Activated CD4-positive, alpha-beta T cell treated with anti-CD3 and anti-CD28 coated beads, Interleukin-2, amount 50 U/mL, for 48 hours (primary cell): ENCODE measurements around the gene ELAVL1.
"Not testable (repeated sequence)": the region's sequence is repeated elsewhere in the genome, so short reads cannot be mapped to it uniquely, and the experiment has no call there.

Source experiments
- DNase-seq, 2 experiments: peaks; one replicate each; pipeline ENCODE4 v3.0.0-alpha.2; 2020

The ELAVL1 gene

GRCh38 chr19:8005534-8006256, at the start of gene ELAVL1:
Gene ELAVL1 (minus strand): TSS chr19:8005641. CDS start chr19:7991815, 13,826 bp downstream.
- DNase-seq, result peak; percentile 89

GRCh38 chr19:8054169-8054568, 48.7 kb upstream of the ELAVL1 start:
- no peak for DNase-seq

GRCh38 chr19:8052464-8052859, 47.0 kb upstream of the ELAVL1 start, which contains the start of gene CCL25:
Gene CCL25 (plus strand): TSS chr19:8052760. CDS start chr19:8053050, 290 bp downstream.
- DNase-seq, result no peak

GRCh38 chr19:8050274-8051096, 45.0 kb upstream of the ELAVL1 start:
- DNase-seq, result peak; percentile 95

GRCh38 chr19:8046569-8047165, 41.2 kb upstream of the ELAVL1 start:
- no peak for DNase-seq

GRCh38 chr19:8045872-8046568, 40.6 kb upstream of the ELAVL1 start:
- DNase-seq, result no peak

- no peak for DNase-seq
Measured at GRCh38 chr19:8044018-8044417, 38.6 kb upstream of the ELAVL1 start.

GRCh38 chr19:8042900-8043299, 37.5 kb upstream of the ELAVL1 start:
- no peak for DNase-seq

GRCh38 chr19:8041531-8041931, 36.1 kb upstream of the ELAVL1 start:
- DNase-seq, result no peak

- no peak for DNase-seq
Measured at GRCh38 chr19:8039231-8039630, 33.8 kb upstream of the ELAVL1 start.

- no peak for DNase-seq
Measured at GRCh38 chr19:8038815-8039214, 33.4 kb upstream of the ELAVL1 start.

- no peak for DNase-seq
Measured at GRCh38 chr19:8036434-8037099, 31.1 kb upstream of the ELAVL1 start.

GRCh38 chr19:8034178-8034525, 28.7 kb upstream of the ELAVL1 start:
- DNase-seq, result no peak

- DNase-seq, result not testable (repeated sequence)
Measured at GRCh38 chr19:8033287-8034177, 28.1 kb upstream of the ELAVL1 start.

- DNase-seq, result no peak
Measured at GRCh38 chr19:8030960-8031359, 25.5 kb upstream of the ELAVL1 start.

- no peak for DNase-seq
Measured at GRCh38 chr19:8028951-8029491, 23.6 kb upstream of the ELAVL1 start.

- DNase-seq, result no peak
Measured at GRCh38 chr19:8025316-8025715, 19.9 kb upstream of the ELAVL1 start.

GRCh38 chr19:8024256-8024655, 18.8 kb upstream of the ELAVL1 start:
- not testable (repeated sequence) for DNase-seq

GRCh38 chr19:8023371-8023770, 17.9 kb upstream of the ELAVL1 start:
- no peak for DNase-seq

GRCh38 chr19:8022275-8022674, 16.8 kb upstream of the ELAVL1 start:
- DNase-seq, result no peak

- DNase-seq, result no peak
Measured at GRCh38 chr19:8021374-8021773, 15.9 kb upstream of the ELAVL1 start.
